SK-N-SH (cell line): Measurements from ENCODE around the gene PPP3CA.

ENCODE experiments used
- CHD2 ChIP-seq: fragments of 150-350 bp; IDR thresholded peaks from 2 replicates; pipeline ENCODE4 v1.6.1; 2018; ENCODE audit warnings: low read length; ENCODE audit not compliant: partially characterized antibody
- MXI1 ChIP-seq: IDR thresholded peaks from 2 replicates; pipeline ENCODE4 v1.6.1; 2012; ENCODE audit warnings: mild to moderate bottlenecking, low read depth, low read length, improper control_type of control experiment

DNA sequence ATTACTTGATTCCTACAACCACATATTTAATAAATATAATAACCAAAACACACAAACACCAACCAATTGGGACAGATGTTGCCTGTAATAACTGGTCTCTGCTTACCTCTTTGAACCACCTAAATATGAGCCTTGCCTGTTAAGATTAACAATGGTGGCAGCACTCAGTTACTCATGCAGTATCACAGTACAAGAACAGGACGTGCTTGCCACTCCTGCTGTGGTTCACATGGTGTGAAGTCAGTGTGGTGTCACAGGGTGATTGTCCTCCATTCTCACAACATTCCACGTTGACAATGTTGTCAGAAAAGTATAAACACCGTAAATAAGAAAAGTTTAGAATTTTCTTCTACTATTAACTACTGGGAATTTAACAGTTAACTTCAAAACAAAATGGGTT is 365.0 kb downstream of the PPP3CA start:
- TF ChIP-seq CHD2 (no peak), MXI1 (no peak)
